ENCODE results near the gene AKAP17A.

The AKAP17A gene

GRCh38 chrX:1593286-1594271 is 2.2 kb downstream of the AKAP17A start:
- DNase-seq, result no peak
- Mint-ChIP-seq H3K36me3 (peaks cover 36 to 55% of the 10 kb centered on the region in 2 donors), H3K9me3 (no peaks in the 10 kb centered on the region), H3K27ac (peak overlapping the region; percentile 14), H3K4me1 (peaks cover 17 to 41% of the 10 kb centered on the region in 2 donors), H3K27me3 (no peaks in the 10 kb centered on the region), H3K4me3 (peak overlapping the region; percentile 89 to 95)
- ATAC-seq (replicated peaks), result no peak

- ATAC-seq (replicated peaks), result no peak
- H3K4me3 Mint-ChIP-seq, result no peak overlapping the region
These were observed 4.3 kb downstream of the AKAP17A start for GRCh38 chrX:1595711-1596060.

GRCh38 chrX:1596676-1597344 is 5.4 kb downstream of the AKAP17A start:
- peaks cover 0 to 2% of the 10 kb centered on the region in 2 donors for H3K9me3 Mint-ChIP-seq
- H3K27ac Mint-ChIP-seq, result peak overlapping the region; percentile 9
- peaks cover 55 to 74% of the 10 kb centered on the region in 2 donors for H3K36me3 Mint-ChIP-seq
- H3K27me3 Mint-ChIP-seq, result no peaks in the 10 kb centered on the region
- peaks cover 16 to 30% of the 10 kb centered on the region in 2 donors for H3K4me1 Mint-ChIP-seq
- no peak for DNase-seq
- no peak overlapping the region for H3K4me3 Mint-ChIP-seq
- ATAC-seq (replicated peaks), result no peak

More at GRCh38 chrX:1595711-1596060, 4.3 kb downstream of the AKAP17A start:
- H3K4me1 Mint-ChIP-seq, result peaks cover 14 to 35% of the 10 kb centered on the region in 2 donors
- H3K9me3 Mint-ChIP-seq, result no peaks in the 10 kb centered on the region
- DNase-seq, result no peak
- no peak overlapping the region for H3K27ac Mint-ChIP-seq
- H3K27me3 Mint-ChIP-seq, result no peaks in the 10 kb centered on the region
- peaks cover 50 to 70% of the 10 kb centered on the region in 2 donors for H3K36me3 Mint-ChIP-seq

- H3K9me3 Mint-ChIP-seq, result peaks cover 0 to 2% of the 10 kb centered on the region in 2 donors
- H3K4me1 Mint-ChIP-seq, result peaks cover 16 to 29% of the 10 kb centered on the region in 2 donors
- no peak for DNase-seq
- H3K27me3 Mint-ChIP-seq, result no peaks in the 10 kb centered on the region
- H3K36me3 Mint-ChIP-seq, result peaks cover 60 to 76% of the 10 kb centered on the region in 2 donors
- ATAC-seq (replicated peaks), result no peak
- no peak overlapping the region for H3K4me3 Mint-ChIP-seq
- peak overlapping the region; percentile 51 for H3K27ac Mint-ChIP-seq
These were observed 6.1 kb downstream of the AKAP17A start for GRCh38 chrX:1597345-1598020.

GRCh38 chrX:1598021-1598875 is 6.8 kb downstream of the AKAP17A start:
- H3K4me3 Mint-ChIP-seq, result no peak overlapping the region
- peaks cover 62 to 75% of the 10 kb centered on the region in 2 donors for H3K36me3 Mint-ChIP-seq
- no peaks in the 10 kb centered on the region for H3K27me3 Mint-ChIP-seq
- ATAC-seq (replicated peaks) (no peak), DNase-seq (no peak)
- H3K9me3 Mint-ChIP-seq, result peaks cover 0 to 2% of the 10 kb centered on the region in 2 donors
- H3K27ac Mint-ChIP-seq, result peak overlapping the region; percentile 51
- H3K4me1 Mint-ChIP-seq, result peaks cover 9 to 21% of the 10 kb centered on the region in 2 donors

- peaks cover 62 to 75% of the 10 kb centered on the region in 2 donors for H3K36me3 Mint-ChIP-seq
- peak overlapping the region; percentile 1 for H3K27ac Mint-ChIP-seq
- peak overlapping the region in 1 of 2 donors; percentile 30 for H3K4me3 Mint-ChIP-seq
- DNase-seq, result no peak
- H3K9me3 Mint-ChIP-seq, result peaks cover 0 to 2% of the 10 kb centered on the region in 2 donors
- no peaks in the 10 kb centered on the region for H3K27me3 Mint-ChIP-seq
- H3K4me1 Mint-ChIP-seq, result peaks cover 11 to 18% of the 10 kb centered on the region in 2 donors
- no peak for ATAC-seq (replicated peaks)
These were observed 7.7 kb downstream of the AKAP17A start for GRCh38 chrX:1598876-1599790.

- Mint-ChIP-seq H3K4me3 (no peak overlapping the region), H3K27ac (no peak overlapping the region), H3K36me3 (peaks cover 66 to 78% of the 10 kb centered on the region in 2 donors), H3K4me1 (peaks cover 11 to 16% of the 10 kb centered on the region in 2 donors), H3K27me3 (no peaks in the 10 kb centered on the region), H3K9me3 (peaks cover 0 to 2% of the 10 kb centered on the region in 2 donors)
- no peak for ATAC-seq (replicated peaks)
- no peak for DNase-seq
These were observed 8.5 kb downstream of the AKAP17A start for GRCh38 chrX:1599791-1600405.

- peaks cover 65 to 78% of the 10 kb centered on the region in 2 donors for H3K36me3 Mint-ChIP-seq
- ATAC-seq (replicated peaks), result no peak
- H3K9me3 Mint-ChIP-seq, result peaks cover 0 to 2% of the 10 kb centered on the region in 2 donors
- peaks cover 10 to 15% of the 10 kb centered on the region in 2 donors for H3K4me1 Mint-ChIP-seq
- H3K27ac Mint-ChIP-seq, result no peak overlapping the region
- no peak overlapping the region for H3K4me3 Mint-ChIP-seq
- no peaks in the 10 kb centered on the region for H3K27me3 Mint-ChIP-seq
- no peak for DNase-seq
These were observed 9.1 kb downstream of the AKAP17A start for GRCh38 chrX:1600406-1601050.

GRCh38 chrX:1601051-1601767 is 9.8 kb downstream of the AKAP17A start:
- no peak for ATAC-seq (replicated peaks)
- peaks cover 66 to 80% of the 10 kb centered on the region in 2 donors for H3K36me3 Mint-ChIP-seq
- no peak for DNase-seq
- no peaks in the 10 kb centered on the region for H3K27me3 Mint-ChIP-seq
- H3K27ac Mint-ChIP-seq, result peak overlapping the region; percentile 28
- peaks cover 11 to 17% of the 10 kb centered on the region in 2 donors for H3K4me1 Mint-ChIP-seq
- no peak overlapping the region for H3K4me3 Mint-ChIP-seq
- H3K9me3 Mint-ChIP-seq, result peaks cover 0 to 2% of the 10 kb centered on the region in 2 donors

GRCh38 chrX:1601768-1602085 is 10.3 kb downstream of the AKAP17A start:
- H3K27ac Mint-ChIP-seq, result peak overlapping the region; percentile 28
- peaks cover 65 to 79% of the 10 kb centered on the region in 2 donors for H3K36me3 Mint-ChIP-seq
- no peaks in the 10 kb centered on the region for H3K27me3 Mint-ChIP-seq
- no peak for DNase-seq
- H3K9me3 Mint-ChIP-seq, result peaks cover 0 to 2% of the 10 kb centered on the region in 2 donors
- no peak for ATAC-seq (replicated peaks)
- H3K4me1 Mint-ChIP-seq, result peaks cover 11 to 16% of the 10 kb centered on the region in 2 donors
- no peak overlapping the region for H3K4me3 Mint-ChIP-seq

- Mint-ChIP-seq H3K27ac (no peak overlapping the region), H3K36me3 (peaks cover 60 to 73% of the 10 kb centered on the region in 2 donors), H3K4me1 (peaks cover 11% of the 10 kb centered on the region in 2 donors), H3K4me3 (no peak overlapping the region), H3K27me3 (no peaks in the 10 kb centered on the region), H3K9me3 (peaks cover 0 to 2% of the 10 kb centered on the region in 2 donors)
- DNase-seq (no peak), ATAC-seq (replicated peaks) (no peak)
These were observed 10.9 kb downstream of the AKAP17A start for GRCh38 chrX:1602299-1602698.

Measured in stimulated activated naive B cell treated with anti-CD40 and anti-IgM and Interleukin-4, amounts not matched to agents 10 μg/mL and 1 μg/mL and 100 μg/mL, for 72 hours (primary cell).